ENCODE data around the gene PNKD.
"Not testable (repeated sequence)": the region's sequence is repeated elsewhere in the genome, so short reads cannot be mapped to it uniquely, and the experiment has no call there.

PNKD gene

GRCh38 chr2:218272531-218273212 is 2.4 kb downstream of the PNKD start:
- no peaks in the 10 kb centered on the region for H3K27me3 Mint-ChIP-seq
- ATAC-seq (replicated peaks) (peak; percentile 49 to 53), DNase-seq (peak; percentile 77)
- H3K4me3 Mint-ChIP-seq: peak overlapping the region in 1 of 2 donors; percentile 32
- H3K36me3 Mint-ChIP-seq: peaks cover 21 to 47% of the 10 kb centered on the region in 2 donors
- H3K27ac Mint-ChIP-seq: peak overlapping the region; percentile 86
- no peaks in the 10 kb centered on the region for H3K9me3 Mint-ChIP-seq
- H3K4me1 Mint-ChIP-seq: peaks cover 40 to 69% of the 10 kb centered on the region in 2 donors

GRCh38 chr2:218273214-218273907 is 3.0 kb downstream of the PNKD start:
- peaks cover 40 to 68% of the 10 kb centered on the region in 2 donors for H3K4me1 Mint-ChIP-seq
- H3K36me3 Mint-ChIP-seq: peaks cover 20 to 50% of the 10 kb centered on the region in 2 donors
- not testable (repeated sequence) for ATAC-seq (replicated peaks); H3K27me3 Mint-ChIP-seq; DNase-seq; H3K9me3 Mint-ChIP-seq; H3K4me3 Mint-ChIP-seq
- peak overlapping the region; percentile 86 for H3K27ac Mint-ChIP-seq

- H3K9me3 Mint-ChIP-seq: no peaks in the 10 kb centered on the region
These were observed 3.6 kb downstream of the PNKD start for GRCh38 chr2:218273908-218274249.

GRCh38 chr2:218274586-218274985 is 4.3 kb downstream of the PNKD start:
- Mint-ChIP-seq H3K9me3 (no peaks in the 10 kb centered on the region), H3K36me3 (peaks cover 19 to 54% of the 10 kb centered on the region in 2 donors), H3K27me3 (no peaks in the 10 kb centered on the region), H3K4me1 (peaks cover 36 to 60% of the 10 kb centered on the region in 2 donors), H3K27ac (peak overlapping the region; percentile 69), H3K4me3 (no peak overlapping the region)
- no peak for DNase-seq
- ATAC-seq (replicated peaks): no peak

More at GRCh38 chr2:218273908-218274249, 3.6 kb downstream of the PNKD start:
- H3K27me3 Mint-ChIP-seq: no peaks in the 10 kb centered on the region
- peaks cover 20 to 52% of the 10 kb centered on the region in 2 donors for H3K36me3 Mint-ChIP-seq
- no peak overlapping the region for H3K4me3 Mint-ChIP-seq
- ATAC-seq (replicated peaks) (no peak), DNase-seq (no peak)
- H3K4me1 Mint-ChIP-seq: peaks cover 40 to 67% of the 10 kb centered on the region in 2 donors
- peak overlapping the region; percentile 65 for H3K27ac Mint-ChIP-seq

- DNase-seq (no peak), ATAC-seq (replicated peaks) (no peak)
- H3K27me3 Mint-ChIP-seq: no peaks in the 10 kb centered on the region
- H3K4me1 Mint-ChIP-seq: peaks cover 41 to 60% of the 10 kb centered on the region in 2 donors
- H3K4me3 Mint-ChIP-seq: no peak overlapping the region
- peaks cover 26 to 63% of the 10 kb centered on the region in 2 donors for H3K36me3 Mint-ChIP-seq
- H3K9me3 Mint-ChIP-seq: no peaks in the 10 kb centered on the region
- peak overlapping the region; percentile 69 for H3K27ac Mint-ChIP-seq
These were observed 5.2 kb downstream of the PNKD start for GRCh38 chr2:218275371-218276072.

GRCh38 chr2:218276986-218277755 is 6.9 kb downstream of the PNKD start:
- Mint-ChIP-seq H3K4me1 (peaks cover 32 to 46% of the 10 kb centered on the region in 2 donors), H3K27me3 (no peaks in the 10 kb centered on the region), H3K36me3 (peaks cover 28 to 63% of the 10 kb centered on the region in 2 donors), H3K4me3 (no peak overlapping the region), H3K27ac (peak overlapping the region; percentile 89), H3K9me3 (no peaks in the 10 kb centered on the region)
- ATAC-seq (replicated peaks) (no peak), DNase-seq (no peak)

GRCh38 chr2:218277921-218278320 is 7.6 kb downstream of the PNKD start:
- H3K4me3 Mint-ChIP-seq: no peak overlapping the region
- no peak for DNase-seq
- H3K9me3 Mint-ChIP-seq: no peaks in the 10 kb centered on the region
- H3K27ac Mint-ChIP-seq: peak overlapping the region; percentile 89
- no peak for ATAC-seq (replicated peaks)
- peaks cover 29 to 61% of the 10 kb centered on the region in 2 donors for H3K36me3 Mint-ChIP-seq
- H3K27me3 Mint-ChIP-seq: no peaks in the 10 kb centered on the region
- H3K4me1 Mint-ChIP-seq: peaks cover 30 to 44% of the 10 kb centered on the region in 2 donors

- Mint-ChIP-seq H3K9me3 (no peaks in the 10 kb centered on the region), H3K4me1 (peaks cover 29 to 45% of the 10 kb centered on the region in 2 donors), H3K27me3 (no peaks in the 10 kb centered on the region), H3K27ac (peak overlapping the region; percentile 47), H3K4me3 (no peak overlapping the region), H3K36me3 (peaks cover 27 to 55% of the 10 kb centered on the region in 2 donors)
- no peak for DNase-seq
- no peak for ATAC-seq (replicated peaks)
These were observed 8.4 kb downstream of the PNKD start for GRCh38 chr2:218278531-218279360.

GRCh38 chr2:218280260-218280870 is 10.0 kb downstream of the PNKD start:
- H3K36me3 Mint-ChIP-seq: peaks cover 25 to 44% of the 10 kb centered on the region in 2 donors
- no peaks in the 10 kb centered on the region for H3K27me3 Mint-ChIP-seq
- DNase-seq: no peak
- no peak for ATAC-seq (replicated peaks)
- no peak overlapping the region for H3K4me3 Mint-ChIP-seq
- H3K9me3 Mint-ChIP-seq: no peaks in the 10 kb centered on the region
- H3K4me1 Mint-ChIP-seq: peaks cover 28 to 46% of the 10 kb centered on the region in 2 donors
- peak overlapping the region; percentile 86 for H3K27ac Mint-ChIP-seq

GRCh38 chr2:218281449-218281848 is 11.1 kb downstream of the PNKD start:
- H3K9me3 Mint-ChIP-seq: no peaks in the 10 kb centered on the region
- ATAC-seq (replicated peaks) (no peak), DNase-seq (no peak)
- H3K27me3 Mint-ChIP-seq: no peaks in the 10 kb centered on the region
- H3K4me3 Mint-ChIP-seq: no peak overlapping the region
- H3K27ac Mint-ChIP-seq: no peak overlapping the region
- peaks cover 24 to 48% of the 10 kb centered on the region in 2 donors for H3K36me3 Mint-ChIP-seq
- peaks cover 36 to 53% of the 10 kb centered on the region in 2 donors for H3K4me1 Mint-ChIP-seq

GRCh38 chr2:218282173-218282991 is 12.1 kb downstream of the PNKD start:
- H3K4me1 Mint-ChIP-seq: peaks cover 43 to 52% of the 10 kb centered on the region in 2 donors
- no peak overlapping the region for H3K4me3 Mint-ChIP-seq
- peaks cover 15 to 41% of the 10 kb centered on the region in 2 donors for H3K36me3 Mint-ChIP-seq
- DNase-seq (no peak), ATAC-seq (replicated peaks) (no peak)
- no peaks in the 10 kb centered on the region for H3K9me3 Mint-ChIP-seq
- no peaks in the 10 kb centered on the region for H3K27me3 Mint-ChIP-seq
- peak overlapping the region; percentile 62 for H3K27ac Mint-ChIP-seq

- Mint-ChIP-seq H3K27ac (peak overlapping the region; percentile 84), H3K4me1 (peaks cover 54 to 67% of the 10 kb centered on the region in 2 donors), H3K9me3 (no peaks in the 10 kb centered on the region), H3K4me3 (peak overlapping the region in 1 of 2 donors; percentile 13), H3K36me3 (peaks cover 15 to 34% of the 10 kb centered on the region in 2 donors), H3K27me3 (no peaks in the 10 kb centered on the region)
- DNase-seq: no peak
- ATAC-seq (replicated peaks): peak; percentile 13 to 15
These were observed 13.9 kb downstream of the PNKD start for GRCh38 chr2:218284106-218284811.
